Measurements from ENCODE around the gene MALRD1.
A peak's percentile ranks its signal among the peaks of the same experiment; 100 is the strongest.

MALRD1 gene

DNA sequence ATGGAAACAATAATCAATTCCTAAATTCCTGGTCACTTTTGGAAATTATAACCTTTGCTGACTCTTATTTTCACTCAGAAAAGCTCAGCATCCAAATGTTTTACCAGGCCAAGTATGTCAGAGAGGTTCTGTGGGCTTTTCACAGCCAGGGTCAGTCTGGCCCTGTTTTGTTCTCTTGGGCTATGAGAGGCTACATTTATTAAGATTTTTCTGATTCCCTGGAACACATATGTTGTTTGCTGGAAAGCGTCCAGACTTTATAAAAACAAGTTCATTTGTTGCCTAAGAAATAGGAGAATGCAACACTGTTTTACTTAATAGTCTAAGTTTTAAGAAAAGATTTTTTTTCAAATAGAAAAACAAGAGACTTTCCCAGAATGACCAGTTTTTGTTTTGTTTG is 529.2 kb downstream of the MALRD1 start:
- no peak for DNase-seq (ENCODE audit: low read depth)

DNA sequence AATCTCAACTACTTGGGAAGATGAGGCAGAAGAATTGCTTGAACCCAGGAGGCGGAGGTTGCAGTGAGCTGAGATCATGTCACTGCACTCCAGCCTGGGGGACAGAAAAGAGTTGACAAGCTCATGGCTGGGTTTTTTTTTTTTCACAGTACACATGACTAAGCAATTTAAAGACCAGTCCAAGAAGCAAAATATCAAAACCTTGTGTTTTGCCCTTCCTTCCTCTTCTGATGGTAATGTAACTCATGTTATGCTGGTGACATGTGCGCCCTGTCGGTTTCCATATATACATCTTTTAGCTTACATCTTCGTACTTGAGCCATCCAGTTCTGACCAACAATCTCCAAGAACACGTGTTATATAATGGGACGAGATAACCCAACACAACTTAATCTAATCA is 530.0 kb downstream of the MALRD1 start:
- no peak for DNase-seq (ENCODE audit: low read depth)

DNA sequence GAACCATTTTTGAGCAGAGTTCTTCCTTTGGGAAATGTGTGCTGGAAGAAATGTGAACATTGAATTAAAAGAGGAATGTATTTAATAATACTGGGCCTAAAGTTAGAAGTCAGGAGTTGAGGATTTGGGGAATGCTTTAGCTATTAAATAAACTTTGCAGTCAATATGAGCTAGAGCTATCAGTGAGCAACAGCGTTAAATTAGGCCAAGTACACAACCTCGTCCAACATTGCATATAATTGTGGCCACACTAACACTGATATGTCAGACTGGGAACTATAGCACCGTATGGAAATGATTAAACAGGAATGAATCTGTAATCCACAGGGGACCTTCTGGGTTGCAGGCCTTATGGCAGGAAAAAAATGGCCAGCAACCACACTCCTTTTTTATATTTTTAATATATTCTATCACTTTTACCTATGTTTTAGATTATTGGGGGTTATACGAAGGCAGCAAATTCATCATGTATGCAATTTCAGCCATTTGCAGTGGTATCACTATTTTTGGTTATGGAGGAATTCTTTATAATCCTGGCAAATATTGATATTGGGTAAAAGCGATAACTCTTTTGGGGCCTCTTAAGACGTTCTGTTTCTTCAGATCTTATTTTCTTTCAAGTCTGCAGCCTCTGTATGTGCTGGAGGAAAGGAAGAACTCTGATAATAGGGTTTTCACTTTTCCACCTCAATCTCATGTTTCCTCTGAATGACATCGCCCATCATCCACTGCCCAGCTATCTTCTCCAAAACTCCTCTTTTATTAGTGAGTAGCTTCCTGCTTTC is 531.4 kb downstream of the MALRD1 start:
- DNase-seq (ENCODE audit: low read depth): no peak

DNA sequence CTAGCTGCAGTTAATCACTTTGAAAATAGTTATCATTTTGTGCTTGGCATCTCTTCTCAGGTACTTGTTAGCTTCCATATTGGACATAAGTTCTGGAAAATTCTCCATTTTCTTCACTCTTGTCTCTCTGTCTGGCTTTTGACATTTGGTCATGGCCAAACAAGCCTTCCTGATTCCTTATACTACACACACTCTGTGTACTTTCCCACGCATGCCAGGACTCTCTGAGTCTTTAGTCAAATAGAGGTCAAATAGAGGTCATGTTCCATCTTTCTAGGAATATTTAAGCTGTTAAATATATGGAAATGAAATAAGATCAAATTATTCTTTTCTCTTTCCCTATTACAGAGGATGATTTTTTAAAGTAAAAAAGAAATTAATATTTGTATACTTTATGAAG is 532.1 kb downstream of the MALRD1 start:
- DNase-seq (ENCODE audit: low read depth): no peak

DNA sequence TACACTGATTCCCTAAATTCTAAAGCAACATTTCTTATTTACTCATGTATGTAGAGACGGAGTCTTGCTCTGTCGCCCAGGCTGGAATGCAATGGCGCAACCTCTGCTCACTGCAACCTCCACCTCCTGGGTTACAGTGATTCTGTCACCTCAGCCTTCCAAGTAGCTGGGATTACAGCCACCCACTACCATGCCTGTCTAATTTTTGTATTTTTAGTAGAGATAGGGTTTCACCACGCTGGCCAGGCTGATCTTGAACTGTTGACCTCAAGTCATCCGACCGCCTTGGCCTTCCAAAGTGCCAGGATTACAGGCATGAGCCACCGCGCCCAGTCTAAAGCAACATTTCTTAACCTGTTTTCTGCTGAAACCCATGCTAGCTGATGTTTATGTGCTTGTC is 540.0 kb downstream of the MALRD1 start:
- DNase-seq (ENCODE audit: low read depth): no peak

DNA sequence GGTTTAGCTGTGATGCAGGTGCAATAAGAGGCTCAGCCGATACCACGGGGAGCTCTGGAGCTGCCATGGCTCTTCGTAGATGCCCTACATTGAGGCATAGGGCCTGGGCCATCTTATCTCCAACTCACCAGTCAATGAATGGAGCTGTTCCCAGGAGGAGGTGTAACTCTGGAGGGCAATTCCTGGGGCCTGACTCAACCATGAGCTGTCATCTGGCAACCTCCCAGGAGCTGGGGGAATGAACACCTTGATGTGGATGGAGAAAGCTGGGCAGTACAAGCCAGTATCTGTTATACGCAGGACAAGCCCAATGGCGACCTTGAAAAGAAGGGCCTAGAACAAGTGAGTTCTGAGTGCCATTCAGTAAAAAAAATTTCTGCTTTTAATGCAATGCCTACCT is 543.7 kb downstream of the MALRD1 start:
- peak; percentile 20 for DNase-seq (ENCODE audit: low read depth)

DNA sequence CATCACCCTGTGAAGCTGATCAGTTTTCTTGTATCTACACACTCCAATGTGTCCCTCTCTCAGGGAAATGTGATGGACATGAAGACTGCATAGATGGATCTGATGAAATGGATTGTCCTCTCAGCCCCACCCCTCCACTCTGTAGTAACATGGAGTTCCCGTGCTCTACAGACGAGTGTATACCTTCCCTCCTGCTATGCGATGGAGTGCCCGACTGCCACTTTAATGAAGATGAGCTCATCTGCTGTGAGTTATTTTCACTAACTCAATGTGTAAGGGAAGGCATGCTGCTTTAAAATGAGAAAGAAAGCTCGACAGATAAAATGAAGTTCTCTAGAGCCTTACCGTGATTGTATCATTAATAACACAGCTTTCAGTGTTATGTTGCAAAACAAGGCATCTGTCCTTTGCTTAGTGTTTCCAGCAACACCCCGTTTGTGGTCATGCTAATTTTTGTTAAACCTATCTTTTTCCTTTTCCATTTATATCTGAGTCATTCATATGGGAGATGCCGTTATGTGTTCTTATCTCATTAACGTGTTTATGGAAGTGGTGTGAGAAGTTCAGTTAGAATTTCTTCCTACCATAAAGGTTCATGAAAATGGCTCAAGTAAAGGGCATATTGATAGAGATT is 546.7 kb downstream of the MALRD1 start:
- DNase-seq (ENCODE audit: low read depth): no peak

DNA sequence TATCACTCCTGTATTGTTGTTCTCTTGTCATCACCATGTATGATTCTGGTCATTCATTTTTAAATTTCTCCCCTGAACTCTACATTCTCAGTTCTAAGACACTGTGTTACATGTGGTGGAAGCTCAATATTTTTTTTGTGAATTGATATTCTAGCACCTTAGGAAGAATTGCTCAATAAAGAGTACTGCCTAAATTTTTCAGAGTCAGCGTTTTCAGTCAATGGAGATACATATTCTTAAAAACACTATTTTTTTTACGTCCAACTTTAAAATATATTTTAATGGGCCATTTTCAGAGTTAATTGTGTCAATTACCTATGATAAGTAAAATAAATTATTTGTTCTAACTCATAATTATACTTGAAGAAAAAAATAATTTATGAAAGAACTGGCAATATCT is 557.2 kb downstream of the MALRD1 start:
- no peak for DNase-seq (ENCODE audit: low read depth)

DNA sequence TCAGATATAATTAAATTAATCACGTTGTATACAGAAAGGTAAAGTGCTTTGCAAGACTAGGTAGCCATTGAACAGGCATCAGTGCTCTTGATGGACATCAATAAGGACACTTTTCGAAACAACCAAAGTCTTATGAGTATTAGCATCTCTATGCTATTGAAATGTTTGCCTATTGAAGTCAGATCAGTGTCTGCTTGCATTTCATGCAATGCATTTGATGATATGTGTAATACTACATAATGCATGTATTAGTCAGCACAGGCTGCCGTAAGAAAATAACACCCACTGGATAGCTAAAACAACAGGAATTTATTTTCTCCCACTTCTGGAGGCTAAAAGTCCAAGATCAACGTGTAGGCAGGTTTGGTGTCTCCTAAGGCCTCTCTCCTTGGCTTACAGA is 558.4 kb downstream of the MALRD1 start:
- DNase-seq (ENCODE audit: low read depth): peak; percentile 23

DNA sequence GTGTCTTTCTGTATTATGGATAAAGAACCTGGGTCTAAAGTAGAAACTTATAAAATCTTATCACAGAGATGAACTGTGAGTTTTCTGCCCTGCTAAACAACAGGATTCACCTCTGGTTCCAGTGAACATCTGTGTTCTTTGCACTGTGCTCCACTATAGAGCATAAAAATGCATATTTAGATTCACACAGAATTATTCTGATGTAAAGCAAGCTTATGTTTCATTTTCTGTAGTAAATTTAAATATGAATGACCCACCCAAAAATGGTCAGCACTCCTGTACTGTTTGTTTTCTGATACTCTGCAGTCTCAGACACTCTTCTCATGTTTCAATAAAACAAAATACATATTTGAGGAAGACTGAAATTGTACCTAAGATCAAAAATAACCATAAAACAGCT is 563.2 kb downstream of the MALRD1 start:
- DNase-seq (ENCODE audit: low read depth): no peak

DNA sequence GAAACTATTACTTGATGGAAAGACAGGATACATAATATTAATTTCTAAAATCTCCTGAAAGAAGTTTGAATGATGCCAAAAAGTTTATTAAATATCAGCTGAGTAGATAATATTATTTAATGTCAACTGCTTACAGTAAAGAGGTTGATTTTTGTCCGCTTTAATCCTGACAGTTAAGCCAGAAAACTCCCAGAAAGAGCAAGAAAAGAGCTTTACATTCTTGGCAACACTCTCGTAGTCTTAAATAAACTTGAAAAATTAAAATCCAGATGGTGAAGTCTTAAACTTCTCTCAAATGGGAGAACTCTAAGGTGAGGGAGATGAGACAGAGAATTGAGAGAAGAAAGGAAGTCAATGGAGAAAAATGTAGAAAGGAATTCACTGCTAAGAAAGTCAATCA is 568.4 kb downstream of the MALRD1 start:
- no peak for DNase-seq (ENCODE audit: low read depth)

DNA sequence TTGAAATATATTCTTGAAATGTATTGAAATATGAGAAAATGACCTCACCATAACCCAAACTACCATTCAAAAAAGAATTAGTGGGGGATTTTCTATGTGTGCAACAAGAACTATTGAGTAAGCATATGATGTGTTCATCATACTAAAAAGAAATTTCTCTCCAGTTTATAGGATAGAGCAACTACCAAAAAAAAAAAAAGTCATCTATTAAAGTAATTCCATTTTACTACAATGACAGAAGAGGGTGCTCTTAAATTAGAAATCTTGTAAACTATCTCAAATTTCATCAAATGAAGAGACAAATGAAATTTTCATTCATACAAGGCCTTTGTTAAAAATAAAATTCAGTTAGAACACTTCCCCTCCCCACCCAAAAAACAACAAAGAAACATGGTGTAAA is 572.2 kb downstream of the MALRD1 start:
- DNase-seq (ENCODE audit: low read depth): no peak

DNA sequence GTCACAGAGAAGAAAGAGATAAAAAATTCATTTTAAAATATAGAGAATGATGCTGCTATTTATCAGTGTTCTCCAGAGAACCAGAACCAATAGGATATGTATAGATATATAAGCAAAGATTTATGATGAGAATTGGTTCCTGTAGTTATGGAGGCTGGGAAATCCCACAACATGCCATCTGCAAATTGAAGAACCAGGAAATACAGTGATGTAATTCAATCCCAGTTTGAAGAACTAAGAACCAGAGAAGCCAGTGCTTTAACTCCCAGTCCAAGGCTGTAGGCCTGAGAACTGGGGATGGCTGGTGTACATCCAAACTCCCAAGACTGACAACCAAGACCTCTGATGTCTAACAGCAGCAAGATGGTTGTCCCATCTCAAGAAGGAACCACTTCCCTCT is 574.7 kb downstream of the MALRD1 start:
- no peak for DNase-seq (ENCODE audit: low read depth)

DNA sequence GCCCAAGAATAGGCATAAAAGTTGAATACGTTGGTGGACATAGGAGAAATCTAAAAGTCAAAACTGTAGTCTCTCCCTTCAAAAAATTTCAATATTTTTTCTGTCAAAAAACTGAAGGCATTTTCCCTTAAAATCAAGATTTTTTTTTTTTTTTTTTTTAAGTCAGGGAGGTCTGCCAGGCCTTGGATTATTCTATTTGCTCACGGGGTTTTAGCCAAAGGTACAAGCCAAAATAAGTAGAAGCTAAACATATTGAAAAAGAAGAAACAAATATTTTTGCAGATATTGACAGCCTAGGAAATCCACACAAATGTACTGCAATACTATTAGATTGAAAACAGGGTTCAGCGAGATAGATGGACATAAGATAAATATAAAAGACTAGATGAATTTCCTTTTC is 577.6 kb downstream of the MALRD1 start:
- DNase-seq (ENCODE audit: low read depth): no peak

DNA sequence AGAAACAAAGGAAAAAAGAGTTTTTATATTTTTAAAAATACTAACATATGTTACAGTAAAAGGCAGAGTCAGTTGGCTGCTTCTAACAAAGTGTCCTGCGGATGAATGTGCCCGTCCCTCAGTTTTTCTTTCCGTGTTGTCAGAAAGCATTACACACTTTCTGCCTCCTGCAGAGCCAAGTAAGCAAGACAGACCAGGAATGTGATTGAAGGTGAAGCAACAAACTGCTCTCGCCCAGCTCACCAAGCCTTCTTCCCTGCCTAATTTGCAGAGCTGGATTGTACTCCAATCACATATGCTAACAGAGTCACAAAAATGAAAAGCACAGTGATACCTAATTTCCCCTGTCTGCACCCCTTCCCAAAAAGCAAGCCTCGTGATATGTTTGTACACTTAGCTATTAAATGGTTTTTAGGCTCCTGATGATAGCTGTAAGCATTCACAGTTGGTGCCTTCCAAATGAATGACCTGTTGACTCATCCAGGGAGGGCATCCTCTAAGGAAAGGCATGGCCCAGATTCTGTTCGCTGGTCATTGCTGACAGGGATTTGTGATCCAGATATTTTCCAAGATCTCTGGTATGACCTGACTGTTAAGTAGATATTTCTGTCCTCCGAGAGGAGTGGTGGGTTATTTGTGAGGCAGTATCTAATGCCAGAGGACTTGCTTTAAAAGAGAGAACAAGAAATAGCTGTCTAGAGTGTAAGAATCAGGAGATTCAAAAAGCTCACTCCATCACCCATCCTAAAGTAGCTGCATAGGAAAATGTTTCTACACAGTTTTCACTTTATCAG is 580.4 kb downstream of the MALRD1 start:
- DNase-seq (ENCODE audit: low read depth): no peak

DNA sequence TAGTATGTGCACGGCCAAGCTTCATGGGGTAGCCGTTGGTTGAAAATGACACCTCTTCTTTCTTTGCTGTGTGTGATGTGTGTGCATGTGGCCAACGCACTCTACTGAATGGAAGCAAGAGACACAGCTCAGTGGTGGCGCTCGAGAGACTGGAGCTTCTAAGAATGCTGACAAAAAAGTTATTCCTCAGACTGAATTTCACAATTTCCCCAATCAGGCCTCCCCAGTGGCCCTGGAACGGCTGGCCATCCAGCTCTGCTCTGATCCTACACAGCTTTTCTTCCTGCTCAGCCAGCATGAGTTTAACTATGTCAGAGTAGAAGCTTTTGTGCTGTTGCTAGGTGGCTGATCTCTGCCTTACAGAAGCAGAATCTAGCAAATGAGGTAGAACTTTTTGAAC is 581.0 kb downstream of the MALRD1 start:
- DNase-seq (ENCODE audit: low read depth): peak; percentile 20

DNA sequence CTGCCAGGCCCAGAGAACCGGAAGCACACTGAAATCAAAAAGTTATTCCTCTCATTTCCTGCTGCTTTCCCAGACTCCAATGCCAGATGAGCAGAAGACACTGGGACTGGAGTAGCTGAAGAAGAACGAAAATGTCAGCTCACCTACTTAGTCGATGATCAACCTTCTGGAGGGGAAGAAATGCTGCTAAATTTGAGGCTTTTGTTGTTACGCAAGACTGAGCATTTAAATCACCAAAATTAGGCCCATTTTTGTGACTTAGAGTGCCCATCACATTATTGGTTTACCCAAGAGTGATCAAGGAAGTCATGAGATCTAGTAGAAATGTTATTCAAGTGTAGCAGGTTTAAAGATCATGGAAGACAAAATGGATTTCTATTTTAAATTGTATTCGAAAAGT is 585.6 kb downstream of the MALRD1 start:
- DNase-seq (ENCODE audit: low read depth): no peak

DNA sequence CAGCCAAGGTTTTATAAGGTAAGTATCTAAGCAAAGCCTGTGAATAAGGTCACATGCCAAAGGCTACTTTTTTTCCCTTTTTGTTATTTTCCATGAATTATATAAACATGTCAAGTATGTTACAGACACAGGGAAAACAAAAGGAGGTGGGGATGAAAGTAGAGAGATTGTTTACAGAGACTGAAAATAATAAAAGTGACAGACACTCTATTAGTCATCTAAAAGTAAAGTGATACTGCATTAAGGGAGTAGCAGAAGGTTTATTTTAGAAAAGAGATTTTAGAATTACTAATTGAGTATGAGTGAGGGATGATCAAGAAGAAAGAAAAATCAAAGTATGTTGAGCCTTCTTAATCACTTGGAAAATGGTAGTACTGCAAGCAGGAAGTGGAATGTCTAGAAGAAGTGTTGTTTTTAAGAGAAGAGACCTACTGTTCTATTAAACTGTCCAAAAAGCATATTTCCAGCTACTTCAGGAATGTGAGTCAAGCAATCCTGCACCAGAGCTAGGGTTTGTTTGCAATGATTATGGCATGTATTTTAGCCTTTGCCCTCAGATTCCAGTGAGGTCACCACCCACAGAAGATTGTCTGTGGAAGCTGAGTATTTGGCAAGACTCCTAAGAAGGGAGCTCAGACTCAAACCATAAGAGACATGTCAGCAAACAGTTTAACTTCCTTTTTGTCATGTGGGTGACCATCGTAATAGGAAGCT is 589.7 kb downstream of the MALRD1 start:
- DNase-seq (ENCODE audit: low read depth): peak; percentile 91

DNA sequence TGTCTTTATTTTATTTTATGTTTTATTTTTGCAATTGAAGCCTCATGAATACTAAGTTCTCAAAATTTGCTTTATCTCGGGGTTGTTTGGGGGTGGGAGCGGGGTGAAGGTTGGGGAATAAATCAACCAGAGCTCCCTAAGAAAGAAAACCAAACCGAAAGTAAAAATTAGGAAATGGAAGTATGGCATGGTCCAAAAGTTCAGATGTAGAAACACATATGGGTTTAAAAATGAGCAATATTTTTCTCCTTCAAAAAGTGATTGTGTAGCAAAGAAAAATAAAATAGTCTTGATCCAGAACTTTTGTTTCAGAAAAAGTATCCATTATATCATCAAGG is 590.3 kb downstream of the MALRD1 start:
- DNase-seq (ENCODE audit: low read depth): no peak

DNA sequence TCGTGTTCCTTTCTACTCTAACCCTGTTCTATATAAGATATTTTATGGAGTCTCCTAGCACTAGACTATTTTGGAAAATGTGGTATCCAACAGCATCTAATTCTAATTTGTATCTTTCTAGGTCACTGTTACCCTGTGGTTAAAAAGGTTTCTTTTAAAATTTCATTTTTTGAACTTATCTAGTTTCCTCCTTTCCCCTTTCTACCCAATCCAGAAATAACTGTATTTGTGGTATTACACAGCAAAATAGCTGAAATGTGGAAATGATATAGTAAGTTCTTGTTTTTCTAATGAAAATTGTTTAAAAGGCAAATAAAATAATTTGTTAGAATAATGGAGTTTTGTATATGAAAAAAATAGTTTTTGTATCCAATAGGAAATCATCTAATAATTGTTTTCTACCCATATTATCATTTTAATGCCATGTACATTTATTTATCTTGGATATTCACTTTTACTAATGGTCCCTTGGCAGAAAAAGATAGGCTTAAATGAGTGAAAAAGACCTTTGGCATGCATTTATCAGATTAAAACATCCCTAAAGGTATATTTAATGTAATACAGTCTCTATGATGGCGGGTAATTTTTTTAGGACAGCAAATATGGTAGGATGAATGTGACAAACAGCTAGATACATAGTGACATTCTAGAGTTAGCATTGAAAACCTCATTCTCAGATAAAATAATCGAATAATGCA is 592.1 kb downstream of the MALRD1 start:
- DNase-seq (ENCODE audit: low read depth): no peak

DNA sequence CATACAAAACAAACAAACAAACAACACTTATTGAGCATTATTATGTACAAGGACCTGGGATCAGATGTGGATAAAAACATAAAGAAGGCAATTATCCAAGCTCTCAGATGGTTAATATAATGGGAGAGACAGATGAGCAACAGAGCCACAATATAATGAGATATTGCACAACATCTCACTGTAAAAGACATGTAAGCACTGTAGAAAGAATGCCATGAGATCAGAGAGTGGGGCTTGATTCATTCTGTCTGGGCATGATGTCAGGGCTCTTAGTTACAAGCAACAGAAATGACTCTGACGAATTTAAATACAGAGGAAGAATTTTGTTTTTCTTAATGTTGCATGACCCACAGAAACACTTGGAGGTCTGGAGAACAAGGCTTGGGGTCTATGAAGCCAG is 602.9 kb downstream of the MALRD1 start:
- peak; percentile 88 for DNase-seq (ENCODE audit: low read depth)

DNA sequence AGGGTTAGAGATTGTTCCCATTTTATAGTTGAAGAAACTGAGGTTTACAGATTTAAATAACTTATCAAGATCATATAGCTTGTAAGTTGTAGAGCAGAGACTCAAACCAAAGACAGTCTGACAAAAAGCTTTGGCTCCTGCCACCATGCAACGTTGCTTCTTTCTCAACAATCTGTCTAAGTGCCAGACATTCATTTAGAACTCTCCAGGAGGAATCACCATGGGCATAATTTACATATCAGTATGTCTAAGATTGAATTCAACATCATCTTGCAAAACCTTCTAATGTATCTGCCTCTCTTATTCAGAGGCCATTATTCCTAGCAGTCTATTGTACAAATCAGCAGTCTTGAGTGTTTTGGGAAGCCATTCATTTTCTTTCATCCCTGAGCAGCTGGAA is 604.1 kb downstream of the MALRD1 start:
- DNase-seq (ENCODE audit: low read depth): no peak

Measured in non-pigmented ciliary epithelial cell (primary cell).